GM10266 (cell line): ENCODE results near the gene BUD23.

Experiments
- DNase-seq: peaks from one replicate; pipeline ENCODE4 v3.0.0; 2012; ENCODE audit errors: extremely low spot score
- TF ChIP-seq, protein P1 (sequence below): IDR thresholded peaks from 2 replicates; pipeline ENCODE4 v1.5.1; 2012; ENCODE audit warnings: mild to moderate bottlenecking, low read depth; ENCODE audit not compliant: control insufficient read depth, insufficient read depth; ENCODE audit errors: missing control alignments

The BUD23 gene

DNA sequence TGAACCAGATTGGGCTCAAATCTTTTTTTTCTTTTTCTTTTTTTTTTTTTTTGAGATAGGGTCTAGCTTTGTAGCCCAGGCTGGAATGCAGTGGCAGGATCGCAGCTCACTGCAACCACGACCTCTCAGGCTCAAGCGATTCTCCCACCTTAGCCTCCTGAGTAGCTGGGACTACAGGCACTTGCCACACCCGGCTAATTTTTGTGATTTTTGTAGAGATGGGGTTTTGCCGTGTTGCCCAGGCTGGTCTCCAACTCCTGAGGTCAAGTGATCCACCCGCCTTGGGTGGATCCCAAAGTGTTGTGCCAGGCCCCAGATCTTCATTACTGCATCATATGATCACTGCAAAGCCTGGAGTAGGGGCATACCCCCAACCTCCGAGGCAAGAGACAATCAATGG, 2.9 kb upstream of the BUD23 start:
- TF ChIP-seq, protein P1, sequence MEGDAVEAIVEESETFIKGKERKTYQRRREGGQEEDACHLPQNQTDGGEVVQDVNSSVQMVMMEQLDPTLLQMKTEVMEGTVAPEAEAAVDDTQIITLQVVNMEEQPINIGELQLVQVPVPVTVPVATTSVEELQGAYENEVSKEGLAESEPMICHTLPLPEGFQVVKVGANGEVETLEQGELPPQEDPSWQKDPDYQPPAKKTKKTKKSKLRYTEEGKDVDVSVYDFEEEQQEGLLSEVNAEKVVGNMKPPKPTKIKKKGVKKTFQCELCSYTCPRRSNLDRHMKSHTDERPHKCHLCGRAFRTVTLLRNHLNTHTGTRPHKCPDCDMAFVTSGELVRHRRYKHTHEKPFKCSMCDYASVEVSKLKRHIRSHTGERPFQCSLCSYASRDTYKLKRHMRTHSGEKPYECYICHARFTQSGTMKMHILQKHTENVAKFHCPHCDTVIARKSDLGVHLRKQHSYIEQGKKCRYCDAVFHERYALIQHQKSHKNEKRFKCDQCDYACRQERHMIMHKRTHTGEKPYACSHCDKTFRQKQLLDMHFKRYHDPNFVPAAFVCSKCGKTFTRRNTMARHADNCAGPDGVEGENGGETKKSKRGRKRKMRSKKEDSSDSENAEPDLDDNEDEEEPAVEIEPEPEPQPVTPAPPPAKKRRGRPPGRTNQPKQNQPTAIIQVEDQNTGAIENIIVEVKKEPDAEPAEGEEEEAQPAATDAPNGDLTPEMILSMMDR, result no peak
- no peak for DNase-seq

DNA sequence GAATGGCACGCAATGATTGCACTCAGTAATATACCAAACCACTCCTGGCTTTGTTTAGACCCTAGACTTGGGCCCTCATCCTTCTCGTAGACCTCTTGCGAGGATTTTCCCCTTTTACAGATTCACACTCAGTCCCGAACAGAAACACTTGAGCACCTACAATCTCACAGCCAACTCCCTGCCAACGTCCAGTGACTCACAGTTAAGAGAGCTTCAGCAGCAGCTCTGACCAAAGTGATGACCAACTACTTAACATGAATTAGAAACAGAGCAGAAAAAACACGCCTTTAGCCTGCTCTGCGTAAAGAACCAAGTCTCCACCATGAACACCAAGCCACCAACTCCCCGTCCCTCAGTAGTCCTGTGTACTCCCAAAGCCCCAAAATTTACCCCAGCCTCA, 2.4 kb upstream of the BUD23 start:
- DNase-seq, result no peak
- TF ChIP-seq, protein P1, result no peak

DNA sequence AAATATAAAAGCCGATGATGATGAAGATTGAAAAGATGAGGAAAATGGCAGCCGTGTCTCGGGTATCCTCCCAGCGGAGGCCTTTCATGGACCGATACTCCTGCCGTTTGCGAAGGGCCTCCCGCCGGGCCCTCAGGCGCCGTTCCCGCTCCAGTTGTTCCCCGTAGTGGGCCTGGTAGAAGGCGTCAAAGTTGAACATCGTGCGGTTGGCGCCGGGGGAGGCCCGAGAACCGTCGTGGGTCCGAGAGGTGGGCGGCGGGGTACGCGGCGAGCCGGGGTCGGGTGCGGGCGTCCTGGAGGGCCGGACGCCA, 697 bp upstream of the BUD23 start:
- no peak for DNase-seq
- TF ChIP-seq, protein P1, result no peak

DNA sequence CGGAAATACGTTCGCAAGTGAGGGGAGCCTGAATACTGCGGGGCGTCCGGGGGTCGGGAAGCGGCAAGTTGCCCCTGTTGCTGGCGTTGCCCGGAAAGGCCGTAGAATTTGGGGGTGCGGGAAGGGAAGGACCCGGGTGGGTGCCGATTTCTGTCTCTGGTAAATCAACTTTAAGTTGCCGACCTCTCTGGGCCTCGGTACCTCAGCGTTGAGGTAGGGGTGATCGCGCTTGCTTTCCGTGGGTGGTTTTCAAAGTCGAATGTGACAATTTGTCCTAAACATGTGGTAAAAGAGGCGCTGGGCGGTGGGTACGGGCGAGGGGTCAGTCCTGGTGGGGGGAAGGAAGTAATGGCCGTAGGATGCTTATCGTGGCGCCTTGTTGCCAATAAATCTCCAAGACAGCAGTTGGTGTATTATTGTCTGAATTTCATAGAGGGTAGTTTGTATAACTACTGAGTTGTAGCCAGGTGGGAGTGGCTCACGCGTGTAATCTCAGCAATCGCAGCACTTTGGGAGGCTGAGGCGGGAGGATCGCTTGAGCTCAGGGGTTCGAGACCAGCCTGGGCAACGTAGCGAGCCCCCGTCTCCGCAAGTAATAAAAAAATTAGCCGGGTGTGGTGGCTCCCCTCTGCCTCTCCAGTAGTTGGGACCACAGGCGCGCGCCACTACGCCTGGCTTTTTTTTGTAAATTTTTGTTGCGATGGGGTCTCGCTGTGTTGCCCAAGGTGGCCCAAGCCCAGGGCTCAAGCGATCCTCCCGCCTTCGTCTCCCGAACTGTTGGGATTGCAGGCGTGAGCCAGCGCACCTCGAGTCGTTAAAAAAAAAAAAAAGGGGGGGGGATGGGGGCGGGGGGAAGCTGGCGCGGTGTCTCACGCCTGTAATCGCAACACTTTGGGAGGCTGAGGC, 644 bp downstream of the BUD23 start:
- no peak for DNase-seq
- TF ChIP-seq, protein P1, result no peak

DNA sequence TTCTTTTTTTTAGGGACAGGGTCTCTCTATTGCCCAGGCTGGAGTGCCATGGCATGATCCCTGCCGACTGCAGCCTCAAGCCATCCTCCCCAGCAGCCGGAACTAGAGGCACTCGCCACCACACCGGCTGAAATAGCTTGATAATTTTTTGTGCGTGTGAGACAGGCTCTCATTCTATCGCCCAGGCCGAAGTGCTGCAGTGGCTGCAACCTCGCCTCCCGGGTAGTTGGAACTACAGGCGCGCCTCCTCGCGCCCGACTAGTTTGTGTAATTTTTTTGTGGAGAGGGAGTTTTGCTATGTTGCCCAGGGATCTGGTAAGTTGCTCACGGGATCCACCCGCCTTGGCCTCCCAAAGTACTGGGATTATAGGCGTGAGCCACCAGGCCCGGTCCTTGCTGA, 1.9 kb downstream of the BUD23 start:
- TF ChIP-seq, protein P1, result no peak
- DNase-seq, result no peak

DNA sequence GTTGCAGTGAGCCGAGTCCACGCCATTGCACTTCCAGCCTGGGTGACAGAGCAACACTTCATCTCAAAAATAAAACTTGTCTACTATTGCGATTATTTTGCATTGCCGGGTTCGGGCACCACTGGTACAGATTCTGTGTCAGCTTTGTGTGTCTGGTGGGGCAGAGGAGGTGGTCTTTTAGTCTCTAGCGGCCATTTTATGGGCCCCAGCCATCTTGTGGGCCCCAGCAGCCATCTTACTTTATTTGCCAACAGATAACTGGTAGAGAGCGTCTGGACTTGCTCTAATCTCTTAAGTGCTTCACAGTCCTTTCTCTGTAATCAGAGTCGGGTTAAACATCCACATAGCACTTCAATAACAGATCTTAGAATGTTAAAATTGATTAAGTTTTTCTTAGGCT, 4.9 kb downstream of the BUD23 start:
- no peak for DNase-seq
- TF ChIP-seq, protein P1, result no peak

DNA sequence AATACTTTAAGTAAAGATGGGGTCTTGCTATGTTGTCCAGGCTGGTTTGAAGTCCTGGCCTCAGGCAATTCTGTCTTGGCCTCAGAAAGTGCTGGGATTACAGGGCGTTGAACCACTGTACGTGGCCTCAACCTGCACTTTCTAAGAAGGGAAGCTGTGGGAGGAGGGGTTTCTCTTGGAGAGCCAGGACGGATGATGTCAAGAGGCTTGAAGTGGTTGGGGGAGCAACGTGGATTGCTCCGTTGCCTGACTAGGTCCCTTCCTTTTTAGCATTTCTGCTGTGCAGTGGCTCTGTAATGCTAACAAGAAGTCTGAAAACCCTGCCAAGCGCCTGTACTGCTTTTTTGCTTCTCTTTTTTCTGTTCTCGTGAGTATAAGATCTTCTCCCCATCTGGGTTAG, 7.2 kb downstream of the BUD23 start:
- TF ChIP-seq, protein P1, result no peak
- no peak for DNase-seq
